ENCODE measurements around the gene NUP210. TPM values are rescaled to one million over a fixed set of nuclear protein-coding genes. Genes with fewer than 3 reads are reported as not detected.

The NUP210 gene
- polyA plus RNA-seq, 1 of the 3 experiments (the other 2 are of a cell fraction) = 1.8 TPM

GRCh38 chr3:13318626-13319470, 101.3 kb downstream of the NUP210 start:
- no peaks in the 10 kb centered on the region for H3K79me2 ChIP-seq (ENCODE audit: insufficient read depth)
- no peaks in the 10 kb centered on the region for H3K27me3 ChIP-seq (ENCODE audit: insufficient read depth)
- no peaks in the 10 kb centered on the region for H3F3A ChIP-seq (replicated peaks; ENCODE audit: insufficient read depth)
- H3K9me2 ChIP-seq = no peaks in the 10 kb centered on the region
- no peak overlapping the region for H3K9ac ChIP-seq
- no peak overlapping the region for H2AFZ ChIP-seq (ENCODE audit: low read depth)
- WGBS (ENCODE audit: low lambda C conversion rate) = 86% methylated on average over 9 of the region's 14 CpGs
- TF ChIP-seq GATA2 (CRISPR knock-in tag; IDR thresholded peaks at IDR 0.05) (no peak), IRF3 (IDR thresholded peaks at IDR 0.05; ENCODE audit: low read depth, low read length) (no peak), GABPA (IDR thresholded peaks at IDR 0.05; ENCODE audit: low read depth) (no peak), ELF1 (IDR thresholded peaks at IDR 0.05) (no peak), CTCF (IDR thresholded peaks at IDR 0.05) (no peak), USF1 (IDR thresholded peaks at IDR 0.05; ENCODE audit: borderline replicate concordance, low read depth) (no peak), USF2 (IDR thresholded peaks at IDR 0.05; ENCODE audit: borderline replicate concordance, low read depth, low read length) (no peak), EZH2phosphoT487 (IDR thresholded peaks at IDR 0.05; ENCODE audit: borderline replicate concordance, low read depth) (no peak), TCF12 (IDR thresholded peaks at IDR 0.05) (no peak), NFIC (IDR thresholded peaks at IDR 0.05; ENCODE audit: borderline replicate concordance) (no peak), JUND (IDR thresholded peaks at IDR 0.05) (no peak), FOSL2 (IDR thresholded peaks at IDR 0.05; ENCODE audit: borderline replicate concordance, low read depth) (no peak), MXI1 (IDR thresholded peaks at IDR 0.05; ENCODE audit: low read depth, low read length) (no peak), EP300 (IDR thresholded peaks at IDR 0.05; ENCODE audit: borderline replicate concordance in 1 of 2, low read depth in 1 of 2, low read length in 1 of 2) (no peak), PBX3 (IDR thresholded peaks at IDR 0.05) (no peak)
- no peaks in the 10 kb centered on the region for H4K20me1 ChIP-seq (ENCODE audit: insufficient read depth)
- CTCF ChIA-PET = interaction anchor here (0.7 to 1.3 kb wide), 6 partner anchors 11 to 227 kb away, joined by 3 to 5 read pairs (median 3); no protein-coding TSS in a partner anchor
- H3K4me1 ChIP-seq (ENCODE audit: control insufficient read depth in 1 of 2, insufficient read depth in 2 of 2, low read depth in 1 of 2, low read length in 1 of 2) = no peaks in the 10 kb centered on the region
- H3K36me3 ChIP-seq (replicated peaks in 1 of 2; ENCODE audit: control insufficient read depth in 1 of 2, insufficient read depth in 2 of 2, low read length in 1 of 2) = no peaks in the 10 kb centered on the region
- POLR2A ChIA-PET = no interaction called here
- no peak overlapping the region for H3K4me2 ChIP-seq
- no peaks in the 10 kb centered on the region for H3K9me3 ChIP-seq
- no peak for DNase-seq
- no peak overlapping the region for H3K4me3 ChIP-seq (ENCODE audit: low read depth in 2 of 2, low read length in 1 of 2)
- no peak overlapping the region for H3K27ac ChIP-seq (ENCODE audit: low read depth in 2 of 2, low read length in 1 of 2)

All from SK-N-SH (cell line).